H9 (cell line): ENCODE measurements around the gene CDH8. TPM values are rescaled to one million over a fixed set of nuclear protein-coding genes. Genes with fewer than 3 reads are reported as not detected.

Experiments used
- DNase-seq: peaks from one replicate; pipeline ENCODE4 v3.0.0-alpha.2; 2017
- H2AFZ ChIP-seq: one replicate; pipeline ENCODE4 v1.6.1; 2013; ENCODE audit warnings: mild to moderate bottlenecking, low read length, control low read depth, moderate library complexity
- H2AK5ac ChIP-seq: 2 replicates; pipeline ENCODE4 v1.6.1; 2013; ENCODE audit warnings: low read length, control low read depth, mixed read lengths; ENCODE audit not compliant: insufficient read length
- H2BK120ac ChIP-seq: one replicate; pipeline ENCODE4 v1.6.1; 2013; ENCODE audit warnings: low read depth, mild to moderate bottlenecking, low read length, control low read depth, inconsistent platforms; ENCODE audit not compliant: poor library complexity, severe bottlenecking
- H2BK12ac ChIP-seq: 2 replicates; pipeline ENCODE4 v1.6.1; 2013; ENCODE audit warnings: low read length, control low read depth, mixed read lengths, low read depth; ENCODE audit not compliant: insufficient read length
- H2BK15ac ChIP-seq: 2 replicates; pipeline ENCODE4 v1.6.1; 2013; ENCODE audit warnings: low read depth, low read length, control low read depth
- H2BK20ac ChIP-seq: one replicate; pipeline ENCODE4 v1.6.1; 2013; ENCODE audit warnings: low read depth, mild to moderate bottlenecking, low read length, control low read depth, inconsistent platforms; ENCODE audit not compliant: poor library complexity, severe bottlenecking
- H2BK5ac ChIP-seq: 2 replicates; pipeline ENCODE4 v1.6.1; 2013; ENCODE audit warnings: low read length, control low read depth, mixed read lengths; ENCODE audit not compliant: insufficient read length
- H3K14ac ChIP-seq: 2 replicates; pipeline ENCODE4 v1.6.1; 2013; ENCODE audit warnings: low read length, control low read depth; ENCODE audit not compliant: insufficient read depth
- H3K18ac ChIP-seq: 2 replicates; pipeline ENCODE4 v1.6.1; 2013; ENCODE audit warnings: low read depth, mild to moderate bottlenecking, mixed read lengths, low read length, control low read depth; ENCODE audit not compliant: insufficient read length
- H3K23ac ChIP-seq: 2 replicates; pipeline ENCODE4 v1.6.1; 2013; ENCODE audit warnings: low read length, control low read depth, mixed read lengths, low read depth; ENCODE audit not compliant: insufficient read length
- H3K23me2 ChIP-seq: 2 replicates; pipeline ENCODE4 v1.6.1; 2013; ENCODE audit warnings: low read depth, mild to moderate bottlenecking, mixed read lengths, low read length, control low read depth; ENCODE audit not compliant: insufficient read length, poor library complexity, severe bottlenecking
- H3K27ac ChIP-seq: 2 replicates; pipeline ENCODE4 v1.5.1; 2013; ENCODE audit warnings: low read length, control low read depth, mixed read lengths, low read depth; ENCODE audit not compliant: insufficient read length
- H3K27me3 ChIP-seq: 2 replicates; pipeline ENCODE4 v1.6.1; 2013; ENCODE audit warnings: low read length, control low read depth, inconsistent platforms; ENCODE audit not compliant: insufficient read depth
- H3K4ac ChIP-seq: 2 replicates; pipeline ENCODE4 v1.6.1; 2013; ENCODE audit warnings: low read depth, mild to moderate bottlenecking, control low read depth, inconsistent platforms, low read length, moderate library complexity
- H3K4me1 ChIP-seq: 2 replicates; pipeline ENCODE4 v1.6.1; 2013; ENCODE audit warnings: low read length, control low read depth, inconsistent platforms; ENCODE audit not compliant: insufficient read depth
- H3K4me2 ChIP-seq: 2 replicates; pipeline ENCODE4 v1.6.1; 2013; ENCODE audit warnings: low read length, control low read depth, mixed read lengths; ENCODE audit not compliant: insufficient read length, insufficient read depth
- H3K56ac ChIP-seq: 2 replicates; pipeline ENCODE4 v1.6.1; 2013; ENCODE audit warnings: low read depth, mild to moderate bottlenecking, mixed read lengths, low read length, control low read depth; ENCODE audit not compliant: insufficient read length
- H3K79me1 ChIP-seq: 2 replicates; pipeline ENCODE4 v1.6.1; 2013; ENCODE audit warnings: low read depth, mild to moderate bottlenecking, moderate library complexity, low read length, control low read depth, inconsistent platforms; ENCODE audit not compliant: insufficient read depth, poor library complexity, severe bottlenecking
- H3K79me2 ChIP-seq: 2 replicates; pipeline ENCODE4 v1.6.1; 2013; ENCODE audit warnings: low read length, control low read depth, inconsistent platforms; ENCODE audit not compliant: insufficient read depth
- H3K9ac ChIP-seq: 2 replicates; pipeline ENCODE4 v1.6.1; 2013; ENCODE audit warnings: low read length, control low read depth, mixed read lengths; ENCODE audit not compliant: insufficient read length; ENCODE audit errors: extremely low read depth
- H3K9me3 ChIP-seq: one replicate; pipeline ENCODE4 v1.6.1; 2013; ENCODE audit warnings: low read depth, low read length, inconsistent platforms; ENCODE audit not compliant: control insufficient read depth
- H3T11ph ChIP-seq: one replicate; pipeline ENCODE4 v1.6.1; 2013; ENCODE audit warnings: mild to moderate bottlenecking, low read length, control low read depth, inconsistent platforms
- H4K20me1 ChIP-seq: one replicate; pipeline ENCODE4 v1.6.1; 2013; ENCODE audit not compliant: control insufficient read depth, insufficient read length, insufficient read depth
- H4K5ac ChIP-seq: 2 replicates; pipeline ENCODE4 v1.6.1; 2013; ENCODE audit warnings: low read depth, mild to moderate bottlenecking, mixed read lengths, low read length, control low read depth; ENCODE audit not compliant: insufficient read length
- H4K8ac ChIP-seq: replicated peaks from 2 replicates; pipeline ENCODE4 v1.6.1; 2013; ENCODE audit warnings: low read length, control low read depth, mixed read lengths, low read depth; ENCODE audit not compliant: insufficient read length
- H4K91ac ChIP-seq: 2 replicates; pipeline ENCODE4 v1.6.1; 2013; ENCODE audit warnings: low read depth, mild to moderate bottlenecking, moderate library complexity, mixed read lengths, low read length, control low read depth; ENCODE audit not compliant: insufficient read length
- H3K27ac Mint-ChIP-seq, 3 experiments: 2 replicates in 2 of 3; 3 replicates in 1 of 3; pipeline ENCODE4 v1.8.0; 2020 to 2021; ENCODE audit warnings: mixed read lengths in 3 of 3, mild to moderate bottlenecking in 1 of 3, moderate library complexity in 1 of 3
- H3K27me3 Mint-ChIP-seq: 2 replicates; pipeline ENCODE4 v1.8.0; 2021; ENCODE audit warnings: low read depth, mild to moderate bottlenecking, moderate library complexity, mixed read lengths
- H3K36me3 Mint-ChIP-seq, 3 experiments: 2 replicates in 2 of 3; 3 replicates in 1 of 3; pipeline ENCODE4 v1.8.0; 2020 to 2021; ENCODE audit warnings: low read depth in 3 of 3, mixed read lengths in 3 of 3; ENCODE audit not compliant: insufficient read depth in 1 of 3
- H3K4me1 Mint-ChIP-seq, 2 experiments: 2 replicates each; pipeline ENCODE4 v1.8.0; 2020; ENCODE audit warnings: mixed read lengths in 2 of 2
- H3K4me3 Mint-ChIP-seq, 2 experiments: 2 replicates in 1 of 2; 3 replicates in 1 of 2; pipeline ENCODE4 v1.8.0; 2020 to 2021; ENCODE audit warnings: mild to moderate bottlenecking in 2 of 2, mixed read lengths in 2 of 2, moderate library complexity in 1 of 2
- H3K9me3 Mint-ChIP-seq, 2 experiments: 2 replicates in 1 of 2; 3 replicates in 1 of 2; pipeline ENCODE4 v1.8.0; 2020; ENCODE audit warnings: mild to moderate bottlenecking in 2 of 2, mixed read lengths in 2 of 2, moderate library complexity in 1 of 2
- WGBS: extraction: QIAGEN DNeasy Blood & Tissue Kit; methylation state at CpG from one replicate; pipeline ENCODE4 v1.1.7; 2013; ENCODE audit warnings: missing lambda C conversion rate, low lambda C conversion rate, mixed read lengths; ENCODE audit not compliant: insufficient read length; ENCODE audit errors: extremely low coverage; 5-methylcytosine and 5-hydroxymethylcytosine counted together
- total RNA-seq: library from RNA; stranded (reverse); gene quantifications from 2 replicates; pipeline ENCODE4 v1.2.1, GENCODE V29; 2021
- TF ChIP-seq, protein P1 (sequence below): fragments of 200-600 bp; sonication (generic); conservative IDR thresholded peaks from 3 replicates; pipeline ENCODE4 v1.8.0; 2021; ENCODE audit warnings: antibody characterized with exemption, mild to moderate bottlenecking

The CDH8 gene
- total RNA-seq, 1 experiment from 2014 or later = 12.0 TPM

DNA sequence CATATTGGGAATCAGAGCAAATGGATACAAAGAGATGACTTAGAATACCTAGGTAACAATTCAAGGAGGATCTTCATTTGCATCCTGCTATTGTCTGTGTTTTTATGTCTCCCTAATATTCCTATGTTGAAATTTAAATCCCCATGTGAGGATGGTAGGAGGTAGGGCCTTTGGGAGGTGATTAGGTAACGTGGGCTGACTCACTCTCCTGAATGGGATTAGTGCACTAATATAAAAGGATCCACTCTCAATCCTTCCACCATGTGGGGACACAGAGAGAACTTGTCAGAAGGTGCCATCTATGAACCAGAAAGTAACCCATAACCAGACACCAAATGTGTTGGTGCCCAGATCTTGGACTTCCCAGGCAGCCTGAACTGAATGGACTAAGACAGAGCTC is 83.4 kb downstream of the CDH8 start:
- no peak overlapping the region for H3K4me2 ChIP-seq
- no peaks in the 10 kb centered on the region for H3K23me2 ChIP-seq
- H3K18ac ChIP-seq = no peak overlapping the region
- no peak overlapping the region for H3K4ac ChIP-seq
- no peak overlapping the region for H2AK5ac ChIP-seq
- peaks cover 3% of the 10 kb centered on the region; the same call in 1 of the 2 replicates for H3K4me1 ChIP-seq
- no peak overlapping the region for H2BK120ac ChIP-seq
- H3K56ac ChIP-seq = no peak overlapping the region
- Mint-ChIP-seq H3K9me3 (peaks cover 3% of the 10 kb centered on the region in 2 experiments; a peak in 2 of 5 replicates), H3K27ac (no peak overlapping the region), H3K27me3 (peaks cover 9% of the 10 kb centered on the region), H3K4me1 (peaks cover 34 to 38% of the 10 kb centered on the region in 2 experiments), H3K36me3 (peaks cover 0 to 7% (median 7%) of the 10 kb centered on the region in 3 experiments; a peak in 2 of 7 replicates), H3K4me3 (no peak overlapping the region)
- no peaks in the 10 kb centered on the region for H3K79me1 ChIP-seq
- no peaks in the 10 kb centered on the region for H4K20me1 ChIP-seq
- H3T11ph ChIP-seq = no peak overlapping the region
- no peak overlapping the region for H2BK20ac ChIP-seq
- H3K9ac ChIP-seq = no peak overlapping the region
- H2BK15ac ChIP-seq = no peak overlapping the region; the same call in 1 of the 2 replicates
- no peak overlapping the region for H4K91ac ChIP-seq
- H3K14ac ChIP-seq = no peak overlapping the region
- TF ChIP-seq, protein P1, sequence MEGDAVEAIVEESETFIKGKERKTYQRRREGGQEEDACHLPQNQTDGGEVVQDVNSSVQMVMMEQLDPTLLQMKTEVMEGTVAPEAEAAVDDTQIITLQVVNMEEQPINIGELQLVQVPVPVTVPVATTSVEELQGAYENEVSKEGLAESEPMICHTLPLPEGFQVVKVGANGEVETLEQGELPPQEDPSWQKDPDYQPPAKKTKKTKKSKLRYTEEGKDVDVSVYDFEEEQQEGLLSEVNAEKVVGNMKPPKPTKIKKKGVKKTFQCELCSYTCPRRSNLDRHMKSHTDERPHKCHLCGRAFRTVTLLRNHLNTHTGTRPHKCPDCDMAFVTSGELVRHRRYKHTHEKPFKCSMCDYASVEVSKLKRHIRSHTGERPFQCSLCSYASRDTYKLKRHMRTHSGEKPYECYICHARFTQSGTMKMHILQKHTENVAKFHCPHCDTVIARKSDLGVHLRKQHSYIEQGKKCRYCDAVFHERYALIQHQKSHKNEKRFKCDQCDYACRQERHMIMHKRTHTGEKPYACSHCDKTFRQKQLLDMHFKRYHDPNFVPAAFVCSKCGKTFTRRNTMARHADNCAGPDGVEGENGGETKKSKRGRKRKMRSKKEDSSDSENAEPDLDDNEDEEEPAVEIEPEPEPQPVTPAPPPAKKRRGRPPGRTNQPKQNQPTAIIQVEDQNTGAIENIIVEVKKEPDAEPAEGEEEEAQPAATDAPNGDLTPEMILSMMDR = no peak
- H3K79me2 ChIP-seq = no peaks in the 10 kb centered on the region
- H2BK12ac ChIP-seq = no peak overlapping the region
- no peak overlapping the region for H3K27ac ChIP-seq
- no CpG with 5 or more reads among the region's 1 CpG for WGBS
- H3K23ac ChIP-seq = no peak overlapping the region
- no peak overlapping the region for H4K5ac ChIP-seq
- no peak overlapping the region for H2BK5ac ChIP-seq
- no peak overlapping the region for H2AFZ ChIP-seq
- H3K9me3 ChIP-seq = no peaks in the 10 kb centered on the region
- H3K27me3 ChIP-seq = no peaks in the 10 kb centered on the region
- H4K8ac ChIP-seq = no peak overlapping the region
- DNase-seq = no peak
